IPS DF 6.9 (cell line): Measurements from ENCODE around the gene CFAP70.

ENCODE experiments used
- DNase-seq: peaks from one replicate; pipeline ENCODE4 v3.0.0-alpha.2; 2013; ENCODE audit warnings: low read depth, low spot score
- H3K27ac ChIP-seq: one replicate; pipeline ENCODE4 v1.5.1; 2013; ENCODE audit warnings: low read length, control low read depth
- H3K27me3 ChIP-seq: 2 replicates; pipeline ENCODE4 v1.6.1; 2013; ENCODE audit warnings: mild to moderate bottlenecking, low read length; ENCODE audit not compliant: control insufficient read depth, insufficient read depth
- H3K36me3 ChIP-seq: 2 replicates; pipeline ENCODE4 v1.6.1; 2013; ENCODE audit warnings: low read length; ENCODE audit not compliant: control insufficient read depth, insufficient read depth
- H3K4me1 ChIP-seq: 2 replicates; pipeline ENCODE4 v1.6.1; 2013; ENCODE audit warnings: low read length; ENCODE audit not compliant: control insufficient read depth, insufficient read depth
- H3K4me3 ChIP-seq: 2 replicates; pipeline ENCODE4 v1.5.1; 2013; ENCODE audit warnings: mild to moderate bottlenecking, low read length
- H3K9me3 ChIP-seq: 2 replicates; pipeline ENCODE4 v1.6.1; 2013; ENCODE audit warnings: low read length, inconsistent platforms; ENCODE audit not compliant: control insufficient read depth, insufficient read depth
- WGBS: extraction: QIAGEN DNeasy Blood & Tissue Kit; methylation state at CpG from one replicate; pipeline ENCODE4 v1.1.7; 2013; ENCODE audit warnings: mixed read lengths, missing lambda C conversion rate; ENCODE audit not compliant: insufficient read length, insufficient coverage; 5-methylcytosine and 5-hydroxymethylcytosine counted together

Gene CFAP70

GRCh38 chr10:73205081-73205480, 153.6 kb downstream of the CFAP70 start:
- no peak for DNase-seq
- WGBS, result no CpG with 5 or more reads among the region's 3 CpGs
- no peaks in the 10 kb centered on the region for H3K9me3 ChIP-seq
- no peak overlapping the region for H3K4me3 ChIP-seq
- no peaks in the 10 kb centered on the region for H3K4me1 ChIP-seq
- H3K36me3 ChIP-seq, result no peaks in the 10 kb centered on the region
- no peak overlapping the region for H3K27ac ChIP-seq
- H3K27me3 ChIP-seq, result no peaks in the 10 kb centered on the region
